HepG2 (cell line): ENCODE data around the gene CTF1. TPM values are rescaled to one million over a fixed set of nuclear protein-coding genes. Genes with fewer than 3 reads are reported as not detected.

Experiments used
- BCL3 ChIP-seq: sonication (generic); formaldehyde crosslinking; IDR thresholded peaks from 2 replicates; pipeline ENCODE4 v1.5.1; 2020; ENCODE audit warnings: mild to moderate bottlenecking, missing genetic modification reagents, moderate library complexity
- DMTF1 ChIP-seq: sonication (generic); formaldehyde crosslinking; IDR thresholded peaks from 2 replicates; pipeline ENCODE4 v1.4.0; 2020; ENCODE audit warnings: mild to moderate bottlenecking, missing genetic modification reagents
- FOXO1 ChIP-seq: sonication (generic); formaldehyde crosslinking; IDR thresholded peaks from 2 replicates; pipeline ENCODE4 v1.4.0; 2020; ENCODE audit warnings: missing genetic modification reagents
- FUBP1 ChIP-seq: sonication (generic); formaldehyde crosslinking; IDR thresholded peaks from 2 replicates; pipeline ENCODE4 v1.5.1; 2020; ENCODE audit warnings: missing genetic modification reagents, mild to moderate bottlenecking, borderline replicate concordance
- HMGXB4 ChIP-seq, 2 experiments: sonication (generic) in 1 of 2; formaldehyde crosslinking in 1 of 2; IDR thresholded peaks; 2 replicates each; pipeline versions ENCODE4 v1.4.0 to v1.6.1; 2018 to 2020; ENCODE audit warnings: missing genetic modification reagents in 2 of 2, borderline replicate concordance in 1 of 2, low read depth in 1 of 2, mild to moderate bottlenecking in 1 of 2, missing biosample characterization in 1 of 2
- HNRNPL ChIP-seq: fragments of 200-400 bp; formaldehyde crosslinking; IDR thresholded peaks from 2 replicates; pipeline ENCODE4 v1.6.1; 2017; ENCODE audit warnings: mild to moderate bottlenecking, low read depth, low read length
- MTF2 ChIP-seq: sonication (generic); formaldehyde crosslinking; IDR thresholded peaks from 2 replicates; pipeline ENCODE4 v1.5.0; 2020; ENCODE audit warnings: missing genetic modification reagents, borderline replicate concordance
- PHF20 ChIP-seq: sonication (generic); formaldehyde crosslinking; IDR thresholded peaks from 2 replicates; pipeline ENCODE4 v1.5.0; 2020; ENCODE audit warnings: mild to moderate bottlenecking, missing genetic modification reagents
- PRDM15 ChIP-seq: sonication (generic); formaldehyde crosslinking; IDR thresholded peaks from 2 replicates; pipeline ENCODE4 v1.4.0; 2020; ENCODE audit warnings: missing genetic modification reagents
- ZBTB7A ChIP-seq: sonication (generic); formaldehyde crosslinking; IDR thresholded peaks from 2 replicates; pipeline ENCODE4 v1.8.0; 2022; ENCODE audit warnings: mild to moderate bottlenecking, missing genetic modification reagents
- ZNF101 ChIP-seq: sonication (generic); formaldehyde crosslinking; IDR thresholded peaks from 2 replicates; pipeline ENCODE4 v1.4.0; 2020; ENCODE audit warnings: mild to moderate bottlenecking, low read depth, missing genetic modification reagents, borderline replicate concordance
- ZNF543 ChIP-seq: sonication (generic); formaldehyde crosslinking; IDR thresholded peaks from 2 replicates; pipeline ENCODE4 v1.4.0; 2020; ENCODE audit warnings: mild to moderate bottlenecking, missing genetic modification reagents
- ZNF652 ChIP-seq: IDR thresholded peaks from 2 replicates; pipeline ENCODE4 v1.6.1; 2016; ENCODE audit warnings: low read depth, borderline replicate concordance
- ZNF792 ChIP-seq: IDR thresholded peaks from 2 replicates; pipeline ENCODE4 v1.6.1; 2016
- ZNF850 ChIP-seq: sonication (generic); formaldehyde crosslinking; conservative IDR thresholded peaks from 2 replicates; pipeline ENCODE4 v1.9.0; 2021; ENCODE audit warnings: mild to moderate bottlenecking, missing genetic modification reagents
- polyA plus RNA-seq, 8 experiments: library from polyadenylated mRNA; depleted of rRNA in 3 of 8; stranded (reverse) in 7 of 8; unstranded in 1 of 8; fragments of >200 nt; fragmentation: Illumina TruSeq in 4 of 8; extraction: Trizol in 4 of 8; gene quantifications; 2 replicates each; pipeline versions ENCODE4 v1.2.1 to v1.2.3, GENCODE V29; 2011 to 2016; ENCODE audit warnings: low read depth in 4 of 8, missing spikeins in 1 of 8, mixed read lengths in 1 of 8; ENCODE audit not compliant: insufficient read depth in 1 of 8
- total RNA-seq, 5 experiments: library from RNA; depleted of rRNA; stranded (reverse); fragments of >200 nt; fragmentation: Illumina TruSeq; extraction: Trizol; gene quantifications; 2 replicates each; pipeline ENCODE4 v1.2.3, GENCODE V29; 2016; ENCODE audit warnings: low read depth in 1 of 5

The CTF1 gene
- total and polyA plus RNA-seq, 2 of the 13 experiments (the other 11 are each of a cell fraction or from before 2014, with no cell fraction given): 0.13 to 1.8 TPM

- TF ChIP-seq HNRNPL (peak; percentile 81), FUBP1 (CRISPR knock-in tag) (no peak; the same call in 1 of the 2 replicates), ZNF543 (CRISPR knock-in tag) (peak; percentile 92), ZNF792 (CRISPR knock-in tag) (peak; percentile 92; the same call in 1 of the 2 replicates), DMTF1 (no peak), PRDM15 (CRISPR knock-in tag) (peak; percentile 62; the same call in 1 of the 2 replicates), ZNF850 (CRISPR knock-in tag) (0 out of 2 replicates have a peak, but pooled peaks have one; percentile 56), ZBTB7A (peak; percentile 92; the same call in 1 of the 2 replicates), ZNF101 (CRISPR knock-in tag) (peak; percentile 72; the same call in 1 of the 2 replicates), PHF20 (peak; percentile 93), MTF2 (no peak), HMGXB4 (CRISPR knock-in tag; IDR thresholded peaks at IDR 0.05; ENCODE audit: borderline replicate concordance in 1 of 2, low read depth in 1 of 2) (peak; percentile 99), FOXO1 (CRISPR knock-in tag) (peak; percentile 86), BCL3 (peak; percentile 97), ZNF652 (peak; percentile 100)
These were observed 21.3 kb upstream of the CTF1 start (continued) for GRCh38 chr16:30874821-30875717.
